Measurements from ENCODE around the gene YPEL2.
"Not testable (repeated sequence)": the region's sequence is repeated elsewhere in the genome, so short reads cannot be mapped to it uniquely, and the experiment has no call there.

YPEL2 gene

GRCh38 chr17:59392973-59393679, 61.7 kb downstream of the YPEL2 start:
- DNase-seq (ENCODE audit: insufficient read length, low spot score), result no peak
- no peak for FAIRE-seq
- TF ChIP-seq CTCF (IDR thresholded peaks at IDR 0.05; ENCODE audit: insufficient read depth, missing control alignments), result no peak

- not testable (repeated sequence) for FAIRE-seq; DNase-seq (ENCODE audit: insufficient read length, low spot score)
Measured at GRCh38 chr17:59393742-59394410, 62.4 kb downstream of the YPEL2 start.

- TF ChIP-seq CTCF (IDR thresholded peaks at IDR 0.05; ENCODE audit: insufficient read depth, missing control alignments), result no peak
- no peak for FAIRE-seq
- no peak for DNase-seq (ENCODE audit: insufficient read length, low spot score)
Measured at GRCh38 chr17:59396134-59396826, 64.8 kb downstream of the YPEL2 start.

GRCh38 chr17:59397316-59398073, 66.0 kb downstream of the YPEL2 start:
- no peak for DNase-seq (ENCODE audit: insufficient read length, low spot score)
- TF ChIP-seq CTCF (IDR thresholded peaks at IDR 0.05; ENCODE audit: insufficient read depth, missing control alignments), result no peak
- FAIRE-seq, result no peak

- FAIRE-seq, result no peak
- no peak for DNase-seq (ENCODE audit: insufficient read length, low spot score)
- no peak for TF ChIP-seq CTCF (IDR thresholded peaks at IDR 0.05; ENCODE audit: insufficient read depth, missing control alignments)
Measured at GRCh38 chr17:59399914-59400313, 68.5 kb downstream of the YPEL2 start.

GRCh38 chr17:59400858-59401257, 69.4 kb downstream of the YPEL2 start:
- DNase-seq (ENCODE audit: insufficient read length, low spot score) (no peak), FAIRE-seq (no peak)
- no peak for TF ChIP-seq CTCF (IDR thresholded peaks at IDR 0.05; ENCODE audit: insufficient read depth, missing control alignments)

- DNase-seq (ENCODE audit: insufficient read length, low spot score) (no peak), FAIRE-seq (no peak)
- no peak for TF ChIP-seq CTCF (IDR thresholded peaks at IDR 0.05; ENCODE audit: insufficient read depth, missing control alignments)
Measured at GRCh38 chr17:59401274-59401673, 69.8 kb downstream of the YPEL2 start.

Measured in D721Med (cell line).